Nephron (organoid): ENCODE measurements around the gene LRBA.

Experiments
- H3K27ac Mint-ChIP-seq, 3 experiments: 2 replicates each; pipeline ENCODE4 v1.8.0; 2020; ENCODE audit warnings: mixed read lengths in 3 of 3, mild to moderate bottlenecking in 2 of 3, moderate library complexity in 1 of 3
- H3K27me3 Mint-ChIP-seq: 2 replicates; pipeline ENCODE4 v1.8.0; 2021; ENCODE audit warnings: low read depth, mild to moderate bottlenecking, moderate library complexity, mixed read lengths
- H3K36me3 Mint-ChIP-seq: 2 replicates; pipeline ENCODE4 v1.8.0; 2020; ENCODE audit warnings: low read depth, mixed read lengths
- H3K4me1 Mint-ChIP-seq: 2 replicates; pipeline ENCODE4 v1.8.0; 2020; ENCODE audit warnings: mixed read lengths
- H3K4me3 Mint-ChIP-seq, 3 experiments: 2 replicates each; pipeline ENCODE4 v1.8.0; 2020; ENCODE audit warnings: mild to moderate bottlenecking in 3 of 3, mixed read lengths in 3 of 3, moderate library complexity in 2 of 3
- H3K9me3 Mint-ChIP-seq: 2 replicates; pipeline ENCODE4 v1.8.0; 2020; ENCODE audit warnings: mixed read lengths
- TF ChIP-seq, protein P1 (sequence below), 3 experiments: fragments of 200-600 bp; sonication (generic); IDR thresholded peaks; one replicate each; pipeline ENCODE4 v1.5.0; 2021; ENCODE audit warnings: antibody characterized with exemption in 3 of 3; ENCODE audit not compliant: unreplicated experiment in 3 of 3

Gene LRBA

GRCh38 chr4:150641612-150642011, 373.5 kb downstream of the LRBA start:
- no peaks in the 10 kb centered on the region for H3K27me3 Mint-ChIP-seq
- H3K4me1 Mint-ChIP-seq, result no peaks in the 10 kb centered on the region
- peaks cover 5% of the 10 kb centered on the region for H3K36me3 Mint-ChIP-seq
- no peak overlapping the region for H3K4me3 Mint-ChIP-seq
- TF ChIP-seq, protein P1, sequence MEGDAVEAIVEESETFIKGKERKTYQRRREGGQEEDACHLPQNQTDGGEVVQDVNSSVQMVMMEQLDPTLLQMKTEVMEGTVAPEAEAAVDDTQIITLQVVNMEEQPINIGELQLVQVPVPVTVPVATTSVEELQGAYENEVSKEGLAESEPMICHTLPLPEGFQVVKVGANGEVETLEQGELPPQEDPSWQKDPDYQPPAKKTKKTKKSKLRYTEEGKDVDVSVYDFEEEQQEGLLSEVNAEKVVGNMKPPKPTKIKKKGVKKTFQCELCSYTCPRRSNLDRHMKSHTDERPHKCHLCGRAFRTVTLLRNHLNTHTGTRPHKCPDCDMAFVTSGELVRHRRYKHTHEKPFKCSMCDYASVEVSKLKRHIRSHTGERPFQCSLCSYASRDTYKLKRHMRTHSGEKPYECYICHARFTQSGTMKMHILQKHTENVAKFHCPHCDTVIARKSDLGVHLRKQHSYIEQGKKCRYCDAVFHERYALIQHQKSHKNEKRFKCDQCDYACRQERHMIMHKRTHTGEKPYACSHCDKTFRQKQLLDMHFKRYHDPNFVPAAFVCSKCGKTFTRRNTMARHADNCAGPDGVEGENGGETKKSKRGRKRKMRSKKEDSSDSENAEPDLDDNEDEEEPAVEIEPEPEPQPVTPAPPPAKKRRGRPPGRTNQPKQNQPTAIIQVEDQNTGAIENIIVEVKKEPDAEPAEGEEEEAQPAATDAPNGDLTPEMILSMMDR (IDR thresholded peaks at IDR 0.05; ENCODE audit: unreplicated experiment in 3 of 3), result no peak
- no peak overlapping the region for H3K27ac Mint-ChIP-seq
- H3K9me3 Mint-ChIP-seq, result peaks cover 5% of the 10 kb centered on the region

GRCh38 chr4:150632639-150633038, 382.4 kb downstream of the LRBA start:
- Mint-ChIP-seq H3K27me3 (no peaks in the 10 kb centered on the region), H3K4me1 (no peaks in the 10 kb centered on the region), H3K36me3 (peaks cover 9% of the 10 kb centered on the region), H3K9me3 (peaks cover 15% of the 10 kb centered on the region), H3K4me3 (no peak overlapping the region), H3K27ac (no peak overlapping the region)
- TF ChIP-seq, protein P1 (IDR thresholded peaks at IDR 0.05; ENCODE audit: unreplicated experiment in 3 of 3), result no peak

GRCh38 chr4:150628073-150628472, 387.0 kb downstream of the LRBA start:
- TF ChIP-seq, protein P1 (IDR thresholded peaks at IDR 0.05; ENCODE audit: unreplicated experiment in 3 of 3), result no peak
- H3K27me3 Mint-ChIP-seq, result no peaks in the 10 kb centered on the region
- peaks cover 4% of the 10 kb centered on the region for H3K36me3 Mint-ChIP-seq
- H3K9me3 Mint-ChIP-seq, result peaks cover 10% of the 10 kb centered on the region
- no peak overlapping the region for H3K4me3 Mint-ChIP-seq
- no peak overlapping the region for H3K27ac Mint-ChIP-seq
- H3K4me1 Mint-ChIP-seq, result no peaks in the 10 kb centered on the region

GRCh38 chr4:150625033-150625432, 390.1 kb downstream of the LRBA start:
- Mint-ChIP-seq H3K36me3 (no peaks in the 10 kb centered on the region), H3K27ac (no peak overlapping the region), H3K27me3 (no peaks in the 10 kb centered on the region), H3K9me3 (no peaks in the 10 kb centered on the region), H3K4me1 (no peaks in the 10 kb centered on the region), H3K4me3 (no peak overlapping the region)
- TF ChIP-seq, protein P1 (IDR thresholded peaks at IDR 0.05; ENCODE audit: unreplicated experiment in 3 of 3), result no peak

DNA sequence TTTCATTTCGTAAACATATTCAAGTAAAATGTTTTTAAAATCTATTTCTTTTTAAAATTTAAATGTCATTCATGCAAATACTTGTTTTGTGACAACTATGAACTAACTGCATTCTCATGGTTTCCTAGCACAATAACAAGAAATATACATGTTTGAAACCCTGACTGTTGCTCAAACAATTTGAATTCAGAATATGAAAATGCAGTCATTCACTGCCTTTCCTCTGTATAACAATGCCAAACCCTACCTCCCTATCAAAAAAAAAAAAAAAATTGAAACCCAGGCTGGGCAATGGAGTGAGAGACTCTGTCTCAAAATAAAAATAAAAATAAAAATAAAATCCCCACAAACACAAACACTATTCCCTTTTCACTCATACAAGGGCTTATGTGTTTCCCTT, 391.0 kb downstream of the LRBA start:
- Mint-ChIP-seq H3K27me3 (no peaks in the 10 kb centered on the region), H3K9me3 (no peaks in the 10 kb centered on the region), H3K27ac (no peak overlapping the region), H3K4me3 (no peak overlapping the region), H3K4me1 (no peaks in the 10 kb centered on the region), H3K36me3 (no peaks in the 10 kb centered on the region)
- TF ChIP-seq, protein P1 (IDR thresholded peaks at IDR 0.05; ENCODE audit: unreplicated experiment in 3 of 3), result no peak

- Mint-ChIP-seq H3K4me1 (no peaks in the 10 kb centered on the region), H3K36me3 (no peaks in the 10 kb centered on the region), H3K27ac (no peak overlapping the region), H3K4me3 (no peak overlapping the region), H3K27me3 (no peaks in the 10 kb centered on the region), H3K9me3 (no peaks in the 10 kb centered on the region)
- TF ChIP-seq, protein P1 (IDR thresholded peaks at IDR 0.05; ENCODE audit: unreplicated experiment in 3 of 3), result no peak
These were observed 396.0 kb downstream of the LRBA start for GRCh38 chr4:150619042-150619441.
